ENCODE results near the gene SALL1. TPM values are rescaled to one million over a fixed set of nuclear protein-coding genes. Genes with fewer than 3 reads are reported as not detected.

The SALL1 gene
- total and polyA plus RNA-seq, 2 of the 13 experiments (the other 11 are each of a cell fraction or from before 2014, with no cell fraction given) = 6.6 to 12.3 TPM

GRCh38 chr16:51152691-51153576, 1.9 kb upstream of the SALL1 start (continued):
- TF ChIP-seq, protein P1, sequence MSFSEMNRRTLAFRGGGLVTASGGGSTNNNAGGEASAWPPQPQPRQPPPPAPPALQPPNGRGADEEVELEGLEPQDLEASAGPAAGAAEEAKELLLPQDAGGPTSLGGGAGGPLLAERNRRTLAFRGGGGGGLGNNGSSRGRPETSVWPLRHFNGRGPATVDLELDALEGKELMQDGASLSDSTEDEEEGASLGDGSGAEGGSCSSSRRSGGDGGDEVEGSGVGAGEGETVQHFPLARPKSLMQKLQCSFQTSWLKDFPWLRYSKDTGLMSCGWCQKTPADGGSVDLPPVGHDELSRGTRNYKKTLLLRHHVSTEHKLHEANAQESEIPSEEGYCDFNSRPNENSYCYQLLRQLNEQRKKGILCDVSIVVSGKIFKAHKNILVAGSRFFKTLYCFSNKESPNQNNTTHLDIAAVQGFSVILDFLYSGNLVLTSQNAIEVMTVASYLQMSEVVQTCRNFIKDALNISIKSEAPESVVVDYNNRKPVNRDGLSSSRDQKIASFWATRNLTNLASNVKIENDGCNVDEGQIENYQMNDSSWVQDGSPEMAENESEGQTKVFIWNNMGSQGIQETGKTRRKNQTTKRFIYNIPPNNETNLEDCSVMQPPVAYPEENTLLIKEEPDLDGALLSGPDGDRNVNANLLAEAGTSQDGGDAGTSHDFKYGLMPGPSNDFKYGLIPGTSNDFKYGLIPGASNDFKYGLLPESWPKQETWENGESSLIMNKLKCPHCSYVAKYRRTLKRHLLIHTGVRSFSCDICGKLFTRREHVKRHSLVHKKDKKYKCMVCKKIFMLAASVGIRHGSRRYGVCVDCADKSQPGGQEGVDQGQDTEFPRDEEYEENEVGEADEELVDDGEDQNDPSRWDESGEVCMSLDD (CRISPR knock-in tag; IDR thresholded peaks at IDR 0.05; ENCODE audit: borderline replicate concordance) = 0 out of 2 replicates have a peak, but pooled peaks have one; percentile 33
- no peak for TF ChIP-seq NAIF1 (CRISPR knock-in tag; IDR thresholded peaks at IDR 0.05; ENCODE audit: borderline replicate concordance)
- peak; percentile 70; the same call in 1 of the 2 replicates for TF ChIP-seq PCBP1 (IDR thresholded peaks at IDR 0.05; ENCODE audit: borderline replicate concordance, low read depth, low read length)
- TF ChIP-seq, protein P2, sequence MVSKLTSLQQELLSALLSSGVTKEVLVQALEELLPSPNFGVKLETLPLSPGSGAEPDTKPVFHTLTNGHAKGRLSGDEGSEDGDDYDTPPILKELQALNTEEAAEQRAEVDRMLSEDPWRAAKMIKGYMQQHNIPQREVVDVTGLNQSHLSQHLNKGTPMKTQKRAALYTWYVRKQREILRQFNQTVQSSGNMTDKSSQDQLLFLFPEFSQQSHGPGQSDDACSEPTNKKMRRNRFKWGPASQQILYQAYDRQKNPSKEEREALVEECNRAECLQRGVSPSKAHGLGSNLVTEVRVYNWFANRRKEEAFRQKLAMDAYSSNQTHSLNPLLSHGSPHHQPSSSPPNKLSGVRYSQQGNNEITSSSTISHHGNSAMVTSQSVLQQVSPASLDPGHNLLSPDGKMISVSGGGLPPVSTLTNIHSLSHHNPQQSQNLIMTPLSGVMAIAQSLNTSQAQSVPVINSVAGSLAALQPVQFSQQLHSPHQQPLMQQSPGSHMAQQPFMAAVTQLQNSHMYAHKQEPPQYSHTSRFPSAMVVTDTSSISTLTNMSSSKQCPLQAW (CRISPR knock-in tag; IDR thresholded peaks at IDR 0.05) = 0 out of 2 replicates have a peak, but pooled peaks have one; percentile 19
- TF ChIP-seq ZNF878 (CRISPR knock-in tag; IDR thresholded peaks at IDR 0.05) = no peak
- TF ChIP-seq ZNF484 (CRISPR knock-in tag; IDR thresholded peaks at IDR 0.05; ENCODE audit: borderline replicate concordance, low read depth) = no peak
- TF ChIP-seq ZNF563 (CRISPR knock-in tag; IDR thresholded peaks at IDR 0.05) = no peak
- no peak for TF ChIP-seq SUZ12 (IDR thresholded peaks at IDR 0.05; ENCODE audit: low read depth, low read length)
- TF ChIP-seq, protein P3, sequence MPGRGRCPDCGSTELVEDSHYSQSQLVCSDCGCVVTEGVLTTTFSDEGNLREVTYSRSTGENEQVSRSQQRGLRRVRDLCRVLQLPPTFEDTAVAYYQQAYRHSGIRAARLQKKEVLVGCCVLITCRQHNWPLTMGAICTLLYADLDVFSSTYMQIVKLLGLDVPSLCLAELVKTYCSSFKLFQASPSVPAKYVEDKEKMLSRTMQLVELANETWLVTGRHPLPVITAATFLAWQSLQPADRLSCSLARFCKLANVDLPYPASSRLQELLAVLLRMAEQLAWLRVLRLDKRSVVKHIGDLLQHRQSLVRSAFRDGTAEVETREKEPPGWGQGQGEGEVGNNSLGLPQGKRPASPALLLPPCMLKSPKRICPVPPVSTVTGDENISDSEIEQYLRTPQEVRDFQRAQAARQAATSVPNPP (CRISPR knock-in tag; IDR thresholded peaks at IDR 0.05) = no peak
- no peak for TF ChIP-seq XBP1 (CRISPR knock-in tag; IDR thresholded peaks at IDR 0.05)
- TF ChIP-seq HIC2 (CRISPR knock-in tag; IDR thresholded peaks at IDR 0.05; ENCODE audit: low read depth) = peak; percentile 36; the same call in 1 of the 2 replicates
- no peak for TF ChIP-seq JUN (CRISPR knock-in tag; IDR thresholded peaks at IDR 0.05)
- TF ChIP-seq ZNF7 (CRISPR knock-in tag; IDR thresholded peaks at IDR 0.05) = no peak
- TF ChIP-seq, protein P4, sequence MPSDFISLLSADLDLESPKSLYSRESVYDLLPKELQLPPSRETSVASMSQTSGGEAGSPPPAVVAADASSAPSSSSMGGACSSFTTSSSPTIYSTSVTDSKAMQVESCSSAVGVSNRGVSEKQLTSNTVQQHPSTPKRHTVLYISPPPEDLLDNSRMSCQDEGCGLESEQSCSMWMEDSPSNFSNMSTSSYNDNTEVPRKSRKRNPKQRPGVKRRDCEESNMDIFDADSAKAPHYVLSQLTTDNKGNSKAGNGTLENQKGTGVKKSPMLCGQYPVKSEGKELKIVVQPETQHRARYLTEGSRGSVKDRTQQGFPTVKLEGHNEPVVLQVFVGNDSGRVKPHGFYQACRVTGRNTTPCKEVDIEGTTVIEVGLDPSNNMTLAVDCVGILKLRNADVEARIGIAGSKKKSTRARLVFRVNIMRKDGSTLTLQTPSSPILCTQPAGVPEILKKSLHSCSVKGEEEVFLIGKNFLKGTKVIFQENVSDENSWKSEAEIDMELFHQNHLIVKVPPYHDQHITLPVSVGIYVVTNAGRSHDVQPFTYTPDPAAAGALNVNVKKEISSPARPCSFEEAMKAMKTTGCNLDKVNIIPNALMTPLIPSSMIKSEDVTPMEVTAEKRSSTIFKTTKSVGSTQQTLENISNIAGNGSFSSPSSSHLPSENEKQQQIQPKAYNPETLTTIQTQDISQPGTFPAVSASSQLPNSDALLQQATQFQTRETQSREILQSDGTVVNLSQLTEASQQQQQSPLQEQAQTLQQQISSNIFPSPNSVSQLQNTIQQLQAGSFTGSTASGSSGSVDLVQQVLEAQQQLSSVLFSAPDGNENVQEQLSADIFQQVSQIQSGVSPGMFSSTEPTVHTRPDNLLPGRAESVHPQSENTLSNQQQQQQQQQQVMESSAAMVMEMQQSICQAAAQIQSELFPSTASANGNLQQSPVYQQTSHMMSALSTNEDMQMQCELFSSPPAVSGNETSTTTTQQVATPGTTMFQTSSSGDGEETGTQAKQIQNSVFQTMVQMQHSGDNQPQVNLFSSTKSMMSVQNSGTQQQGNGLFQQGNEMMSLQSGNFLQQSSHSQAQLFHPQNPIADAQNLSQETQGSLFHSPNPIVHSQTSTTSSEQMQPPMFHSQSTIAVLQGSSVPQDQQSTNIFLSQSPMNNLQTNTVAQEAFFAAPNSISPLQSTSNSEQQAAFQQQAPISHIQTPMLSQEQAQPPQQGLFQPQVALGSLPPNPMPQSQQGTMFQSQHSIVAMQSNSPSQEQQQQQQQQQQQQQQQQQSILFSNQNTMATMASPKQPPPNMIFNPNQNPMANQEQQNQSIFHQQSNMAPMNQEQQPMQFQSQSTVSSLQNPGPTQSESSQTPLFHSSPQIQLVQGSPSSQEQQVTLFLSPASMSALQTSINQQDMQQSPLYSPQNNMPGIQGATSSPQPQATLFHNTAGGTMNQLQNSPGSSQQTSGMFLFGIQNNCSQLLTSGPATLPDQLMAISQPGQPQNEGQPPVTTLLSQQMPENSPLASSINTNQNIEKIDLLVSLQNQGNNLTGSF (CRISPR knock-in tag; IDR thresholded peaks at IDR 0.05) = no peak
- no peak; the same call in 1 of the 2 replicates for TF ChIP-seq MAX (IDR thresholded peaks at IDR 0.05)

All from HepG2 (cell line).